Occipital lobe (tissue), 2 donors: ENCODE measurements around the gene SLC6A19. TPM values are rescaled to one million over a fixed set of nuclear protein-coding genes. Genes with fewer than 3 reads are reported as not detected.
"Not testable (repeated sequence)": the region's sequence is repeated elsewhere in the genome, so short reads cannot be mapped to it uniquely, and the experiment has no call there.

Experiments
- DNase-seq: peaks from one replicate; lab custom pipeline; 2025; lab: John Stamatoyannopoulos, UW
- total RNA-seq: library from RNA; depleted of rRNA; stranded (reverse); fragments of >200 nt; gene quantifications from one replicate; pipeline ENCODE4 v1.2.3, GENCODE V29; 2014

Gene SLC6A19
- total RNA-seq, 1 donor from 2014 or later, result not detected

- no peak for DNase-seq
These were observed 62.8 kb downstream of the SLC6A19 start for GRCh38 chr5:1264211-1264610.

- no peak for DNase-seq
These were observed 63.6 kb downstream of the SLC6A19 start for GRCh38 chr5:1265026-1265425.

- DNase-seq, result no peak
These were observed 64.4 kb downstream of the SLC6A19 start for GRCh38 chr5:1265461-1266455.

GRCh38 chr5:1266791-1267190 is 65.4 kb downstream of the SLC6A19 start:
- DNase-seq, result no peak

GRCh38 chr5:1267464-1267863 is 66.1 kb downstream of the SLC6A19 start:
- DNase-seq, result not testable (repeated sequence)

- no peak for DNase-seq
These were observed 66.7 kb downstream of the SLC6A19 start for GRCh38 chr5:1268056-1268455.

GRCh38 chr5:1268666-1269065 is 67.3 kb downstream of the SLC6A19 start:
- no peak for DNase-seq

- no peak for DNase-seq
These were observed 69.0 kb downstream of the SLC6A19 start for GRCh38 chr5:1270426-1270825.

GRCh38 chr5:1270933-1271914 is 69.8 kb downstream of the SLC6A19 start:
- no peak for DNase-seq

GRCh38 chr5:1272201-1272600 is 70.8 kb downstream of the SLC6A19 start:
- DNase-seq, result no peak

- no peak for DNase-seq
These were observed 72.3 kb downstream of the SLC6A19 start for GRCh38 chr5:1273745-1274144.

GRCh38 chr5:1274471-1274870 is 73.1 kb downstream of the SLC6A19 start:
- no peak for DNase-seq

Other genes starting within 250 kb of the SLC6A19 start
- 3.0 TPM for gene NKD2, start 192.8 kb upstream of the SLC6A19 start, total RNA-seq
- 4.4 TPM for gene SLC12A7, start 89.5 kb upstream of the SLC6A19 start, total RNA-seq
- gene SLC6A18, start 23.8 kb downstream of the SLC6A19 start, total RNA-seq, result not detected
- not detected for gene TERT, start 93.5 kb downstream of the SLC6A19 start, total RNA-seq
- 101 TPM for gene CLPTM1L, start 143.5 kb downstream of the SLC6A19 start, total RNA-seq
- gene SLC6A3, start 243.8 kb downstream of the SLC6A19 start, total RNA-seq, result not detected